Activated CD4-positive, alpha-beta T cell treated with anti-CD3 and anti-CD28 coated beads, Interleukin-2, amount 50 U/mL, for 16 hours (primary cell): Measurements from ENCODE around the gene RAD51B.
A peak's percentile ranks its signal among the peaks of the same experiment; 100 is the strongest.

ENCODE experiments used
- DNase-seq: peaks from one replicate; pipeline ENCODE4 v3.0.0-alpha.2; 2020

RAD51B gene

GRCh38 chr14:68547305-68548193 lies 728.0 kb downstream of the RAD51B start:
- DNase-seq: no peak

DNA sequence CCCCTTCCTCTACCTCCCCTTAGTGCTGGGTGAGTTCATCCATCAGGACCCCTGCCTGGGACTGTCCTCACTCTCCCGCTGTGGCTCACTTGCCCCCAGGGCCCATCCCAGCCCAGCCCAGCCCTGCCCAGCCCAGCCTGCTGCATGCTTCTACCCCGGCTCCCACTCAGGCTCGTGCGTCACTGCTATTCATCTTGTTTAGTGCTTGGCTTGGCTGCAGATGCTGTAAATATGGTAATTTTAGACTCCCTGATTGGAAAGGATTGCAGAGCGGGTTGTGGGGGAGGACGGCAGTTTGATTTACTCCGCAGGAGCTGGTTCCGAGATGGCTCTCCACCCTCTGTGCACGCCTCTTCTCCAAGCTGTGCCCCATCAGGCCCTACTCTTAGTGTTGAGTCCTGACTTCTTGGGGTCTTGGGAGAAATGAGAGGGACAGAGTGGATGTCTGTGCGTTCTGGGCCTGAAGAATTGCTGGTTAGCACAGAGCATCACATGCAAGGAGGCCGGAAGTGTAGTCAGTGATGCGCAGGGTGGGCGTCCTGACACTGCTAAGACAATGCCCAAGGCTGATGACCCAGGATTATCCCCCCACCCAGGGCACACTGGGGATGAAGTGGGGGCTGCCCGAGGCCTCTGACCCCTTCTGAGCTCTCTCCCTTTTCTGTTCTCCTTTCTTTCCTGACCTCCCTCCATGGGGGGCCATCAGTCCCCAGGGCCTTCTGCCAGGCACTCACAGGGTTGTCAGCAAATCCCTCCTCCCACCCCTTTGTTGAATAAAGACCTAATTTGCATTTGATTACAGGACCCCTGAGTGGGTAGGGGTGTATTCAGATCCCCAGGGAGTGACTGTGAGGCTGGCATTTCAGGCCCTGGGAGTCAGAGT lies 728.9 kb downstream of the RAD51B start:
- DNase-seq: no peak

DNA sequence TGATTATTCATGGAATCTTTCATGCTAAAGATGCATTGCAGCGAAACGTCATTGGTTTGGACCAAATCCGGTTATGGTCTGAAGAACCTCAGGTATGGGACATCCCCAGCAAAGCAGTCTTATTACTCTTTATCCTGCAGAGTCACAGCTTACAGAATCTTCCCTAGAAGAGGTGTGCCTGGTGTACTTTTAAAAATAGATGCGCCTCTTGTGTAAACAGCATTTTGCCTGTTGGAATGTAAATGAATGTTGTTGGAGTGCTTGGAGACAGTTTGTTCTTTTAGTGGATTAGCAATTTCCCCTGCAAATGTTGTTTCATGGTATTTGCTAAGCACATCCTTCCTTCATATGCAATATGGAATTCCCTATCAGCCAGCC lies 730.7 kb downstream of the RAD51B start:
- no peak for DNase-seq

GRCh38 chr14:68551045-68551683 lies 731.6 kb downstream of the RAD51B start:
- DNase-seq: no peak

DNA sequence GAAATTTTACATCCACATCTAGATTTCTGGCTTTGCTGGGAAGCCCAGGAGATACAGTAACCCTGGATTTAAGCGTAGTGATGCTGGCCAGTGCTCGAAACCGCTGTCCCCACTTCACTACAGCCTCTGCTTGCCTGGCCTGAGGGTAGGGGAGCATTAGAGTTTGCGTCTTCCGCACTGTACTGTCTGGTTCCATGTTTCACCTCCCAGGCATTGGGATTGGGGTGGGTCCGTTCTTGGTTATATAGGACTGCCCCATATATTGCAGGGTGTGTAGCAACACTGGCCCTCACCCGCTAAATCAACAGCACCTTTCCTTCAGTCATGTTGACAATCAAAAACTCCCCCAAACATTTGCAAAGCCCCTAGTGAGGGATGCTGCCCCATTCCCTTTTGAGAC lies 732.5 kb downstream of the RAD51B start:
- DNase-seq: no peak

DNA sequence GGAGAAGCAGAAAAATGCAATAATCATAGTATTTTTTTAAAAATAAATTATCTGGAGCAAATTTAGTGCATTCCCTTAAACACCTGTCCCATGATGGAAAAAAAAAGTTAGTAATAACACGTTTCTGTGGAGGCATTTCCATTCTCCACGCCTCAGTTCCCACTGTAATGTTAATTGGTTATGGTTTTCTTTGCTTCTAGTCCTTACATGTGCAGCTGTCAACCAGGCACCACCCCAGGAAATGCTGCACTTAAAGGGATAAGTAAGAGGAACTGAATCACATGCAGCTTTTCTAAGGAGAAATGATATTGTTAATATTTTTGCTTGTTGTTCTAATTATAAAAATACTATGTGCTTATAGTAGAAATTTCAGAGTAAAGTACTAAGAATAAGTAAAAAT lies 733.0 kb downstream of the RAD51B start:
- DNase-seq: no peak

- no peak for DNase-seq
Measured at GRCh38 chr14:68553311-68553710, 733.7 kb downstream of the RAD51B start.

DNA sequence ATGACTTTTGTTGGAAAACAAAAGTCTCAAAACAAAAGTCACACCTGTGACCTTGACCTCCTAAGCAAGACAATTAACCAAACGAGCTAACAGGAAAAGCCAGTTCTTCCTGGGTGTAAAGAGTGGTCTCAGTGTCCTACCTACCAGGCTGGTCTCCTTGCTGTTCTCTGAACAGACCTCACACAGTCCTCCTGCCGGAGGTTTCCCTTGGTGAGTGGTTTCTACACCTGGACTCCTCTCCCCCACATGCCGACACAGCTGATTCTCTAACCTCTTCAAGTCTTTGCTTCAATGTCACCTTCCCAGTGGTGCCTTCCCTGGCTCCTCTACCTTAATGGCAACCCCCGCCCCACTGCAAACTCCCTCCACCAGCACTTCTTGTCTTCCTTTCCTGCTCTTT lies 734.7 kb downstream of the RAD51B start:
- DNase-seq: no peak

DNA sequence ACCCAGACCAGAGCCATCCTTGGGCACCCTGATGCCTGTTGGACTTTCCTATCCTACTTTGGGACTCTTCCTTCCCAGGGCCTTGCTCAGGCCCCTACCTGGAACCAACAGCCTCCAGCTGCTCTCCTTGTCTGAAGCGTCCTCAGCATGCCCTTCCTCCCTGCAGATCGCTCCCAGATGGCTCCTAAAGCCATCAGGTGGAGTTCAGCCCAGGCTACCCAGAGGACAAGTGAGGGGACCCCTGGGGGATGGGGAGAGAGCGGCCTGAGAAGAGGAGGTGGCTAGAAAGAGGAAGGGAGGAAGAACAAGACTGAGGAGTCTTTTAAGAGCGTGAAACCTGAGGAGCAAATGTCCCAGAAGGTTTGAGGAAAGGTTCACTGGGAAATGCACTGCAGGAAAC lies 736.7 kb downstream of the RAD51B start:
- DNase-seq: no peak

- DNase-seq: no peak
Measured at GRCh38 chr14:68557648-68558047, 738.1 kb downstream of the RAD51B start.

DNA sequence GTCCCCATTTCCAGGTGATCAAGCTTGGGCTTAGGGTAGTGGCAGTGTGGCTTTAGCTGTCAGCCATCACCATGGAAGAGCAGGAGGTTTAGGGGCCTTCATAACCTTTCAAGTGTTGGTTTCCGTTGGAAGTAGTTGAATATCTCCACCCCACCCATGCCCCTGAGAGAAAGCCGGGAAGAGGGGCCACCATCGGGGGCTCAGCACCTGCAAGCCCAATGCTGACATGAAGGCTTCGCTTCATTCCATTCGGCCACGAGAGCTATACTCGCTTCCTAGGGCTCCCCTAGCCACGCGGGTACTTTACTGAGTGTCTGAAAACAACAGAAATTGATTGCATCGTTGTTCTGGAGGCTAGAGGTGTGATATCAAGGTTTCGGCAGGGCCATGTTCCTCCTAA lies 738.5 kb downstream of the RAD51B start:
- no peak for DNase-seq

- no peak for DNase-seq
Measured at GRCh38 chr14:68559949-68560348, 740.4 kb downstream of the RAD51B start.

GRCh38 chr14:68561531-68562007 lies 742.0 kb downstream of the RAD51B start:
- no peak for DNase-seq

DNA sequence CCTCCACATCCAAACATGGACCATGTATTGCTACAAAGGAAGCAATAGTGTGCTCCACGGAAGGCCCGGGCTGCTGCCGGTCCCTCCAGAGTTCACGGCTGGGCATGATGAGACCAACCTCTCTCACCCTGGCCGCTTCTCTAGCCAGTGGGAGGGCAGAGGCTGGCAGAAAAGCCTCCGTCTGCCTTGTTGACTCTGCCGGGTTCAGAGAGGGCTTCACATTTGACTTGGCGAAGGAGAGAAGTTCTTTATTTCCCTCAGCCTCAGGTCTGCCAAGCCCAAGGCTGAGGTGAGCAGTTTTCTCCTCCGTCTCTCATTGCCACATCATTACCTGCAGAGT lies 743.3 kb downstream of the RAD51B start:
- no peak for DNase-seq

- DNase-seq: no peak
Measured at GRCh38 chr14:68563251-68564131, 743.9 kb downstream of the RAD51B start.

DNA sequence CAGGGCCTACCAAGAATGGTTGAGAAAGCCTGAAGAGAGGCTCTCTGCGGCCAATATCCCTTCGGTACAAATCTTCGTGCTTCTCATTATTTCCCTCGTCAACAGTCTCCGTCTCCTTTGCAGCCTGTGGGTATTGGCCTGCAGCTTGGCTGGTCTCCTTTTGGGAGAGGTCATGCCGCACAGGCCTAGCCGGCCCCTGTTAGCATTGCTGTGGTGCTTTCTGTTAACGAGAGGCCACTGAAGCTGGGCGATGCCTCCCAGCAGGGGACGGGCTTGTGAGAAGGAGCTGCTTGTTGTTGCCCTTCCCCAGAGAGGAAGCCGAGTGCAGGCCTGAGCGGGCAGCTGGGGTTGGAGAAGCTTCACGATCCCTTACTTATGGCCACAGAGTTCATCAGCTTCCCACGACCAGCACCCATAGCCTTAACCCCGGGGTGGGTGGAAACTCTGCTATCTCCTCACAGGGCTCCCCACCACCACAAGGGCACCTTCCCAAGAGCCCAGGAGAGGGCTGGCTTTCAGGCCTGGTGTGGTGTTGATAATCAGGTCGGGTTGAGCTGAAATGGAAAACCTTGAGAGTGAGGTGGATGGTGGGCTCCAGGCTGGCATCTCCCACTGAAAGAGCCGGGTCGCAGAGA lies 744.7 kb downstream of the RAD51B start:
- no peak for DNase-seq

- DNase-seq: peak; percentile 1
Measured at GRCh38 chr14:68564826-68565759, 745.5 kb downstream of the RAD51B start.

DNA sequence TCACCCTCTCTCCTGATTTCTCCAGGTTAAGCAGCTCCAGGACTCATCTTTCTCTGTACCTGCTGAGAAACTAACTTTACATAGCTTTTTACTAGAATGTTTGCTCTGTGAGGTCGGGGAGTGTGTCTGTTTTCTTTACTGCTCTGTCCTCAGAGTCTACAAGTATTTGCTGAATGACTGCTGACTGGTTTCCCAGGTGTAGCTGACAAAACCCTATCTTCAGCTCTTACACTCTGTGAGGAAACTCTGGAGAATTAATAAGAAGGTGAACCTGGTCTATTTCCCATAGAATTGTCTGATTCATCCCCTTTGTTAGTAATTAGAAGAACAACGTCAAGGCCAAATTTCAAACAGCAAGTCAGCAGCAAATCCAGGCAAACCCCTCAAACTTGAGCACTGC lies 746.5 kb downstream of the RAD51B start:
- DNase-seq: no peak

DNA sequence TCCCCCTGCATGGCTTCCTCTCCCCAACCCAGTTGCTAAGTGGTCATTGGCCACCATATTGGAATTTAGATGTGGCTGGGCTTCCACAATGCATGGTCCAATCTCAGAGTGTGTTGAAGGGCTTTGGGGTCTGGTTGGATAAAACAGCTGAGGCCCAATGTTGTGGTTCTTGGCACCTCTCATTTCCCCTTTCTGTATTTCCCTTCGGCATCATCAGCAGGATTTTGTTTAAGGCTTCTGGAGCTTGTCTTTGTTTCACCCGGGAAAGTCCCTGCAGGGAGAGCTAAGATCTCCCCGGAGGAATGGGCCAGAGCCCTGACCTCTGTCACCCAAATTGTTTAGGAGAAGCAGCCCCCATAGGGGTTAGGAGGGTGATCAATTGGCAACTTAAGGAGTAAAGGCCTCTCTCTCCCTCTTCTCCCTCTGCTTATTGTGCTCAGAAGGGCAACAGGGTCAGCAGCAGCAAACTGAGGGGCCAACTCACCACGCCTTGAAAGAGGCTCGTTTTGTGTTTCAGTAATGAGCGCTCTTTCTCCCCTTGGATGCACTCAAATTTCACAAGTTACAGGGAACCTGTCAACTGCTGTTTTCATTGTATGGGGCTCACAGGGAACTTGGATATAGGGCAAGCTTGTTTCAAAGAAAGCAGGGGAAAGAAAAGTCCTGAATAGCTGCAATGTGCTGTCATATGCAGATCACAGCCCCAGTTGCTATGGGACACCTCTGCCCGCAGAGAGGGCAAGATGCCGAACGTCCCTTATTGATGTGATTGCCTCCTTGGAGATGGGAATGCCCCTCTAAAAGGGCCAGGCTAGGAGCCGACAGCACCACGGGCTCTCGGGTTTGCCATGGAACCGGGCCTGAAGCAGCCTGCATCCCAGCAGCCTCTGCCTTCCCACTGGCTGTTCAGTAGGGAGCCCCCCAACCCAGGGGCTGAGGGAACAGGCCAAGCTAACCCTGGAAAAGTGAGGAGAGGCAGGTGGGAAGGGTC lies 749.6 kb downstream of the RAD51B start:
- DNase-seq: no peak
